ENCODE measurements around the gene LIX1L.
"Not testable (repeated sequence)": the region's sequence is repeated elsewhere in the genome, so short reads cannot be mapped to it uniquely, and the experiment has no call there.

Gene LIX1L

GRCh38 chr1:145937436-145937835 is 20.4 kb downstream of the LIX1L start:
- FAIRE-seq (no peak), DNase-seq (ENCODE audit: insufficient read length, low spot score) (no peak)

DNA sequence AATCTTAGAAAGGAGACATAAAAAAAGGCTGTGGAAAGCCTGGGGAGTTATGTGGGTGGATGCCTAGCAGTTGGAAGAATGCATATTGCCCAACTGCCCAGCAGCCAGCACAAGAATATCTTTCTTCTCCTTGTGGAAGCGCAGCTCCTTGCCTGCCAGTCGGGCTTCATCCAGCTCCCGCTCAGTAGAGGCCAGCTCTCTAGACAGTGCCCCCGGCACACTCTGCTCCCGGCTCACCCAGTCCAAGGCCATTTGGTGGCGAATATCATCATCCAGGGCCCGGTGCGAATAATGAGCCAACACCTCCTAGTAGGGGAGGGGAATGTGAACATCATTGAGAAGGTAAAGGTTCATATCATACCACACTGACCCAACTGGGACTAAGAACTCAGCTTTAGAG is 21.6 kb downstream of the LIX1L start:
- FAIRE-seq (no peak), DNase-seq (ENCODE audit: insufficient read length, low spot score) (no peak)

DNA sequence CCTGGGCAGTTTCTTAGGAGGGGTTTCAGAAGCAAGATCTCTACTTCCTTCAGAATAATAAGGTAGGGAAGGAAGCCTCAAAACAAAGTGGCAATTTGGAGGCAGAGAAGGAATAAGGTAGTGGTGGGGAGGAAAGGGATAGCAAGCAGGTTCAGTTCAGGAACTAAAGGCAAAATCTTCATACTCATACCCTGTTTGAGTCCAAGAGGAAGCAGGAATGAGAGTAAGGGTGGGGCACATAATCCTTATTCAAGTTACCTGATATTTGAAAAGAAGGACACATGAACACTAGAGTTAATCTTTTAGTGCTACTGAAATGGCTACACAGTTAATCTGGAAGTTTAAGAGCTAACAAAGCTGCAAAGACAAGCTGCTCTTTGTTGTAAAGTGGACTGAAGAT is 22.1 kb downstream of the LIX1L start:
- no peak for DNase-seq (ENCODE audit: insufficient read length, low spot score)
- no peak for FAIRE-seq

- not testable (repeated sequence) for DNase-seq (ENCODE audit: insufficient read length, low spot score); FAIRE-seq
Measured at GRCh38 chr1:145932522-145933009, 25.3 kb downstream of the LIX1L start.

- DNase-seq (ENCODE audit: insufficient read length, low spot score): no peak
- no peak for FAIRE-seq
Measured at GRCh38 chr1:145927916-145928643, 29.7 kb downstream of the LIX1L start.

GRCh38 chr1:145927063-145927886 is 30.5 kb downstream of the LIX1L start, which contains the start of gene RBM8A:
Gene RBM8A, minus strand, starts transcription at chr1:145927484. Its CDS starts 58 bp downstream, at chr1:145927426.
- FAIRE-seq: peak; percentile 78
- DNase-seq (ENCODE audit: insufficient read length, low spot score): peak; percentile 88

GRCh38 chr1:145926686-145927062 is 31.1 kb downstream of the LIX1L start:
- DNase-seq (ENCODE audit: insufficient read length, low spot score): no peak
- no peak for FAIRE-seq

DNA sequence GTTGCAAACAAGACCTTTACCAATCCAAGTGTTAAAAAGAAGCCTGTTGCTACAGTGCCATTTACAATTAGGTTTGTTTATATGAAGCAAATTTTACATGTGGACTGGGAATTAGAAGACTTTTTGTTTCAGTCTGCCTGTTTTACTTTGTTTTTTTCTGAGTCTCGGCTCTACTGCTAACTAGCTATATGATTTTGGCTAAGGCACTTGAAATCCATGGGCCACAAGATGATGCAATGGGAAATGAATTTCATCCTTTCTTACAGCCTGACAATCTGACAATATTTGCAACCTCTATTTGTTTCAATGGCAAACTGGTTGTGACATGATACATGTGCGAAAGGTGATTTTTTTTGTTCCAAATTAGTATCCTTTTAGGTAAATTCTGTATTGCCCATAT is 35.6 kb downstream of the LIX1L start:
- FAIRE-seq (no peak), DNase-seq (ENCODE audit: insufficient read length, low spot score) (no peak)

DNA sequence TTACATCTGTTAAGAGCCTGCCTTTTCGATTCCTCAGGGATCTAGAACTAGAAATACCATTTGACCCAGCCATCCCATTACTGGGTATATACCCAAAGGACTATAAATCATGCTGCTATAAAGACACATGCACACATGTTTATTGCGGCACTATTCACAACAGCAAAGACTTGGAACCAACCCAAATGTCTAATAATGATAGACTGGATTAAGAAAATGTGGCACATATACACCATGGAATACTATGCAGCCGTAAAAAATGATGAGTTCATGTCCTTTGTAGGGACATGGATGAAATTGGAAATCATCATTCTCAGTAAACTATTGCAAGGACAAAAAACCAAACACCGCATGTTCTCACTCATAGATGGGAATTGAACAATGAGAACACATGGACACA is 37.5 kb downstream of the LIX1L start:
- not testable (repeated sequence) for DNase-seq (ENCODE audit: insufficient read length, low spot score); FAIRE-seq

GRCh38 chr1:145918992-145919939 is 38.6 kb downstream of the LIX1L start:
- FAIRE-seq: no peak
- DNase-seq (ENCODE audit: insufficient read length, low spot score): peak; percentile 33

GRCh38 chr1:145918144-145918991 is 39.4 kb downstream of the LIX1L start, which contains the start of gene PEX11B:
Gene PEX11B, minus strand, starts transcription at chr1:145918717. Its CDS starts 29 bp downstream, at chr1:145918688.
- FAIRE-seq (no peak), DNase-seq (ENCODE audit: insufficient read length, low spot score) (peak; percentile 72)

GRCh38 chr1:145917595-145917994 is 40.2 kb downstream of the LIX1L start:
- DNase-seq (ENCODE audit: insufficient read length, low spot score) (no peak), FAIRE-seq (no peak)

- DNase-seq (ENCODE audit: insufficient read length, low spot score): no peak
- no peak for FAIRE-seq
Measured at GRCh38 chr1:145916745-145917144, 41.1 kb downstream of the LIX1L start.

DNA sequence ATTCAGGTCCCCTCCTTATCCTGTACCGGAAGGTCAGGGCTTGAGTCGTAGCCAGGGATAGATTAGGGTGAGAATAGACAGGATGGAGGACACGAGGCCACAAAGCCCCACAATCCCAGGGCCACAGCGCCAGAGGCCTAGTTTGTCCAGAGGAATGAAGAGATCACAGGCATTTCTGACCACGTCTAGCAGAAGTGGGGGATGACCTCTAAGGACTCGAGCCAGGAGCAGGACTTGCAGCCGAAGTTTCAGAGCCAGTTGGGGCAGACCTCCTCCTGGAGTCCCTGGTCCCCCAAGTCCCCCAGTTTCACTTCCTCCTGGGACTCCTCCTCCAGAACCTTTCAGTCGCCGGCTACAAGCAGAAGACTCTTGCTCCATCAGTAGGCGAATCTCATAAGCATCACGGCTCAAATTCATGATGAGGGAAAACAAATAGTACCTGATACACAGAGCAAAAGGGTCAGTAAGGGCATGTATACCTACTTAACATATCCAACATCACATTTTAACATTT is 45.6 kb downstream of the LIX1L start:
- DNase-seq (ENCODE audit: insufficient read length, low spot score): no peak
- FAIRE-seq: no peak

- no peak for DNase-seq (ENCODE audit: insufficient read length, low spot score)
Measured at GRCh38 chr1:145908653-145909052, 49.2 kb downstream of the LIX1L start.

DNA sequence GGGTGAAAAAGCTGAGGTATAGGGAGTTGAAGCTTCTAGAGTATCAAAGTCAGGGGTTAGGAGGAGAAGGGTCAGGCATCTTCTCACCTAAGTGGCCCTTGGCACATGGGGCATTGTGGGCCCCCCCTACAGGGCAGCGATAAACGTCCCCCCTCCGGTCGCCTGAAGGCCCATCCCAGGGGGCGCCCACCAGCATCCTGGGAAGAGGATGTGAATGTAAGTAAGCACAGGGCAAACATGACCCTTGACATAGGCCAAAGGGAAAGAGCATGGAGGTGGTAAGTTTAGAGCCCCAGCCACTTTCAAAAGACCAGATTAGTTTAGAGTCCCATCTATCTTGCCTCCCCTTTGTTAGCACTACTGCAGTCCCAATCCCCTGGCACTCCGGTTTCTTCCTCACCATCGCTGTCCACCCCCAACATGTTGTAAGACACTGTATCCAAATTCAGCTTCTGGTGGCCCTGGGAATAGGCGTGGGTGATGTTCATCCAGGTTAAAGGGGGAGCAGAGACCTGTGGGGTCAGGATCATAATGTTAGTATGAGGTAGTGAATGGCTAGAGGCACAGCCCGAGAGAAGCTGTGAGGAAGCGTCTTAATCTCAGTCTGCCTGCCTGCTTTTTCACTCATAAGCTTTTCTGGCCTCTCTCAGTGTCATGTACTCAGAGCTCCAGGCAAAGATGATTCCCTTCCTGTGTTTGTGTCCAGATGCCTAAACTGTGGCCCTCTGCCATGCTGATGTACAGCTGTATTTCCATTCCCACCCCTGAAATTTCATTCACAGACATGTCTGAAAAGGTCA is 50.7 kb downstream of the LIX1L start:
- DNase-seq (ENCODE audit: insufficient read length, low spot score) (no peak), FAIRE-seq (no peak)

More at GRCh38 chr1:145908653-145909052, 49.2 kb downstream of the LIX1L start:
- FAIRE-seq: no peak

DNA sequence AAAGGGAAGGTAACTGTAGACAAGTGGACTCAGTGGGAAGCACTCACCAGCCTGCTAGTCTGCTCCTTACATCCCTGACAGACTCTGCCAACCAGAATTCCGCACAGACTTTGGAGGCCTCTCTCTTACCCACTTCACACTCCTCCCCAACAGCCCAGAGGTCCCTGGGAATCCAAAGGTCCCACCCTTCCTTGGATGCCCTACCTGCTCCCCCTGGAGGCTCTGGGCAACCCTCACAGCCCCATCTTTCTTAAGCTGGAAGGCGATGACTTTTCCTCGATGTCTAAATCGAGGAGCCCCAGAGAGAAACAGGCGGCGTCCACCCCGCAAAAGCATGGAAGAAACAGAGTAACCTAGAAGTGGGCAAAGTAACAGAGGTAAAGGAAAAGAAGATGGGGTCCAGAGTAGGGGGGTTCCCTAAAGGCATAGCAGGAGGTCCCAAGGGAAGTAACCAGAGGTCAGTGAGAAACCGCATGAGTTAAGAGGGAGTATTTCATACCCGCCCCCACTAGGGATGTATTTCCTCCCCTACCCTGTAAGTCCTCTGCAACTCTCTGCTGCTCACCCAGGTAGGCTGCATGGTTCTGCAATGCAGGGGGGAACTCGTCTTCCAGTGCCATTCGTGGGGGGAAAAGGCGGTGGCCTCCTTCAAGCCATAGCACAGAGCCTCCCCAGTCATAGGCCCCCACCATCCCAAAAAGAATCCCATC is 56.4 kb downstream of the LIX1L start:
- FAIRE-seq (no peak), DNase-seq (ENCODE audit: insufficient read length, low spot score) (no peak)

- DNase-seq (ENCODE audit: insufficient read length, low spot score): no peak
Measured at GRCh38 chr1:145898756-145899155, 59.1 kb downstream of the LIX1L start.

More at GRCh38 chr1:145898756-145899155, 59.1 kb downstream of the LIX1L start:
- FAIRE-seq: no peak
